ENCODE data around the gene CALM3.

GRCh38 chr19:46660008-46660517 is 58.9 kb downstream of the CALM3 start:
- TF ChIP-seq CTCF (conservative IDR thresholded peaks at IDR 0.05; ENCODE audit: low read depth, low read length) = no peak
- no peak for TF ChIP-seq SMC3 (IDR thresholded peaks at IDR 0.05; ENCODE audit: low read depth, low read length)

Data from IMR-90 (cell line).